D341Med (cell line): Measurements from ENCODE around the gene CHST7.

Experiments used
- DNase-seq: peaks from one replicate; pipeline ENCODE4 v3.0.0; 2012; ENCODE audit warnings: low spot score

The CHST7 gene

DNA sequence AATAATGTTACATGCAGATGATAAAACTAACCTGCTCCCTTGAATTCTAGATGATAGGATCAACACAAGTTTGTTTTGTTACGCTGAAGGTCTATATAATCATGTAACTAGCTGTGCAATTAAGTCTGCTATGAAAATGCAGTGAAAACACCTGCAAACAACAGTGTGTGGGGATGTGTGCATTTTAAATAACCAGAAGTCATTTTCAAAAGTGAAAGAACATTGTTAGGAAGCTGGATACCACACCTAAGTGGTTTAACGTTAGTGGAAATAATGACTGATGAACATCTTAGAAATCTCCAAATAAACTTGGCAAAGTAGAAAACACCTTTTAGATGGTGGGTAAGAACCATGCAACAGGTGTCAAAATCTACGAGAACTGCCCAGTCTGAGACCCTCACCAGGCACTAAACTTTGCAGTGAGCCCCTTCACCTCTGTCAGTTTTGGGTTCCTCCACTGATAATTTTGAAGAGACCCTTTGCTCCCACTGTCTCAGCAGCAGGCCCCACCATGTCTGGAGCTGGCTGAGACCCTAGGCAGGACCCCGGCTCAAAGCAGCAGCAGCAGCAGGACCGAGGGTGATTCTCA, 36.6 kb downstream of the CHST7 start:
- no peak for DNase-seq

GRCh38 chrX:46611658-46612362, 38.2 kb downstream of the CHST7 start:
- DNase-seq, result no peak

- no peak for DNase-seq
These were observed 44.3 kb downstream of the CHST7 start for GRCh38 chrX:46617906-46618305.

DNA sequence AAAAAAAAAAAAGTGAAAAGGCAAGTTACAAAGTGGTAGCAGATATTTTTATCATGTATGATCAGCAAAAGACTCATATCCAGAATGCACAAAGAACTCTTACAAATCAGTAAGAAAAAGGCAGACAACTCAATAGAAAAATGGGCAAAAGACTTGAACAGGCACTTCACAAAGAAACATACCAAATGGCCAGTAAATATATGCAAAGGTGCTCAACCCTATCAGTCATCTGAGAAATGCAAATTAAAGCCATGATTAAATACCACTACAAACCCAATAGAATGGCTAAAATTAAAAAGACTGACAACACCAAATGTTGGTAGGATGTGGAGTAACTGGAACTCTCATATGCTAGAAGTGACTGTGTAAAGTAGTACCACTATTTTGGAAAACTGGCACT, 45.4 kb downstream of the CHST7 start:
- DNase-seq, result no peak

GRCh38 chrX:46620505-46620904, 46.9 kb downstream of the CHST7 start:
- DNase-seq, result no peak

- no peak for DNase-seq
These were observed 48.0 kb downstream of the CHST7 start for GRCh38 chrX:46621572-46621971.

DNA sequence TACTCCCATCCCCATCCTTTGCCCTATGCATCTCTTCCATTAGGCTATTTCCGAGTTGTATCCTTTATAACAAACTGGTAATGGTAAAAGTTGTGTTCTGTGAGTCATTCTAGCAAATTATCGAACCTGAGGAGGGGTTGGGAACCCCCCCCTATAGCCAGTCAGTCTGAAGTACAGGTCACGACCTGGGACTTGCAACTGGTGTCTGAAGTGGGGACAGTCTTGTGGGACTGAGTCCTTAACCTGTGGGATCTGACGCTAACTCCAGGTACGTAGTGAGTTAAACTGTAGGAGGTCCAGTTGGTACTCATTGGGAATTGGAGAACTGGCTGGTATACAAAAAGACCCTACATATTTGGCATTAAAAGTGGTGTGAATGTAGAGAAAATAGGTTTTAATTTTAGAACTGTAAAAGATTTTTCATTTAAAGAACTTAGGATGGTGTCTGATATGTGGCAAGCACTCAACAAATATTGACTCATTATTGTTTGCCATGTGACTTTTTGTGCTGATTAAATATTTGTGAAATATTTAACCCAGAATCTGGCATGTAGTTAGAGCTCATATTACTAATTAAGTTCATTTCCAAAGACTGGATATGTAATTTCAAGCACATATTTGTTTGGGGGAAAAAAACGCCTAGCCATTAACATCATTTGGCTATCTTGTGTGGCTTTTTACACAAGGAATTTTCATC, 50.7 kb downstream of the CHST7 start:
- no peak for DNase-seq

GRCh38 chrX:46626566-46626965, 53.0 kb downstream of the CHST7 start:
- no peak for DNase-seq

GRCh38 chrX:46627062-46627461, 53.5 kb downstream of the CHST7 start:
- no peak for DNase-seq

DNA sequence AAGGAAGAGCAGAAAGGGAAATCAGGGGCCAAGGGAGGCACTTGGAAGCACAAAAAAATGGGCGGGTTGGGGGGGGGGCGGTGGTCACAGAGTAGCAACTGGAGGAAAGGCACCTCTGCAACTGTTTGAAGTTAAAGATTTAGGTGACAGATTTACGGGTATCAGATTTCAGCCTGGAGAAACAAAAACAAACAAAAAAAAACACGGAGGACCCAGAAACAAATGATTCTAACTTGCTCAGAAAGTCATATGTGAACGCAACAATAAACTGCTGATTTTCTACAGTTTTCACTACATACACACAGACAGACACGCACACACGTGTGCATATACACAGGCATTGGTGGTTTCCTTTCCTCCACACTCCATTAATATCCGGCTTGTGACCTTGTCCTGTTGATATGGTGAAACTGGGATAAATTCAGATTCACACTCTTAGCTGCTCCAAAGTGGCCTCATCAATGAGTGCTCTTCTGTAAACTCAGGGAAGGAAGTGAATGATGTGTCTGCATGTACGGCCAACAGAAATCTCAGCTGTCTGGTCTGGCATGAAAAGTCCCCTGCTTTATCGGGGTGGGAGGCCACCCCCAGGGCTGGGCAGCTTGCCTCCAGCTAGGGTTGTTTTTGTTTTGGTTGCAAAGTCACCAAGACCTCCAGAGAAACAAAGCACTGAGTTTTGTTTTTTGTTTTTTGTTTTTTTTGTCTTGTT, 54.3 kb downstream of the CHST7 start:
- DNase-seq, result no peak

- no peak for DNase-seq
These were observed 55.2 kb downstream of the CHST7 start for GRCh38 chrX:46628460-46629371.

- no peak for DNase-seq
These were observed 56.6 kb downstream of the CHST7 start for GRCh38 chrX:46630141-46630540.

GRCh38 chrX:46634577-46634976, 61.0 kb downstream of the CHST7 start:
- no peak for DNase-seq

GRCh38 chrX:46635186-46635585, 61.6 kb downstream of the CHST7 start:
- no peak for DNase-seq

DNA sequence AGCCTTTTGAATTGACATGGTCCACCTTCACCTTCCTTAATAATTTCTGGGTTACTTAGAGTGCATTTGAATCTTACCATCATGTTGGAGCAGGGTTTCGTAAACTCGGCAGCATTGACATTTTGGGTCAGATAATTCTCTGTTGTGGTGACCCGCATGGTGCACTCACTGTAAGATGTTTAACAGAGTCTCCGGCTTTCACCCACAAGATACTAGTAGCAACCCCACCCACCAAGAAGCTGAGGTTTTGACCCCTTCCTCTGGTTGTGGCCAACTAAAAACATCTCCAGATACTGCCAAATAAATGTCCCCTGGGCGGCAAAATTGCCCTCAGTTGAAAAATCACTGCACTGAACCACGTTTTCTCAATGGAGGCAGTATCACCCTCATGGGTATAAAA, 62.7 kb downstream of the CHST7 start:
- DNase-seq, result no peak

DNA sequence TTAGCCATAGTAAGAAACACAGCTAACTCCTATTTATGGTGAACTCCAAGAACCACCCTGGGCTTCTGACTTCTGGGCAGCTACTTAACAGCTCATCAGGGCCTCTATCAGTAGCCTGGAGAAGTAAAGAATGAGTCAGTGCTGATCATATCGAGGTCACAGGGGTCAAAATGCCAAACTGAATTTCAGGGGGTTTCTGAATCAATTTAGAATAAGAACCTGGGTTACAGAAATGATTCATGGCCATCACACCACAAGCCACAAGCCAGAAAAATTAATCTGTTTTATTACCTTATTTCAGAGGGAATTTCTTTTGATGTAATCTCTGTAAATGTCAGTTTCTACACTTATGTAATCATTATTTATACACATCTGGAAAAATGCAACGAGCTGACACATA, 64.4 kb downstream of the CHST7 start:
- no peak for DNase-seq

DNA sequence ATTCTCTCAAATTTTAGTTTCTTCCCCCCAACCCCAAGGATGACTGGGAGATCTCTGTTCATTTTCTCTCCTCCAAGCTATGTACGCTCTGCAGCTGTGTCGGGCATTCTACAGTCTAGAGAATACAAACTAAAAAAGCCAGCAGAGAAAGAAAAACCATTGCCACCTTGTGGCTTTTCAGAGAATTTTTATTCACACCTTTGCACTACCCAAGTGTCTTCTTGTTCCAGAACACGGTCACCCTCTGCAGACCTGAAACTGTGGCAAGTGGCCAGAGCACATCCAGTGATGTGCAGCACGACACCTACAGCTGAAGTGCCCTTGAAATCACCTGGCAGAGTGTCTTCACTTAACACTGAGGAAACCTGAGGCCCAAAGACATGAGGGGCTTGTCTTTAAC, 68.6 kb downstream of the CHST7 start:
- peak; percentile 25 for DNase-seq

GRCh38 chrX:46643636-46644035, 70.1 kb downstream of the CHST7 start:
- DNase-seq, result no peak

GRCh38 chrX:46645614-46646013, 72.0 kb downstream of the CHST7 start:
- no peak for DNase-seq

DNA sequence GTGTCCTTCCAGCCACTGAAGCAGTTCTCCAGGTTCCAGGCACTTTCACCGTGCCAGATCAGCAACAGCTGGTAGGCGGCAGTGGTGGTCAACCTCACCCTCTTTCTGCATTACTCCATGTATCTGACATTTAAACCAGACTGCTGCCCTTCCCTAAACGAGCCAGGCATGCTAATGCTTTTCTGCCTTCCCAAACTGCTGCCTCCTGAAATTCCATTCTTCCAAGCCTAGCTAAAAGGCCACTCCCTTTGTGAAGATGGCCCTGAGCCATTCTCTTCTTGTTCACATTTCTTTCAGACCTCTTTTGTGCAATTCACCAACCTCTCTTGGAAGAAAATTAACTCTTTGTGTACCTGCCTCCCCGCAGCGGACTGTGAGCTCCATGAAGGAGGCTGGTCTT, 73.7 kb downstream of the CHST7 start:
- DNase-seq, result no peak
